B cell (primary cell): ENCODE measurements around the gene OTOGL. TPM values are rescaled to one million over a fixed set of nuclear protein-coding genes. Genes with fewer than 3 reads are reported as not detected.

Experiments
- ATAC-seq: fragments of 200-7000 bp; cut with Tn5 transposase; one replicate; pipeline ENCODE4 v1.10.0; 2021; ENCODE audit warnings: low read depth, mild to moderate bottlenecking, moderate number of reproducible peaks, moderate library complexity
- CTCF ChIA-PET: fragments of 350-600 bp; sonication (Branson Sonifier 250); formaldehyde crosslinking; loops from one replicate; lab custom pipeline; 2021; ENCODE audit warnings: antibody characterized with exemption, inconsistent platforms; lab: Charles Lee
- POLR2A ChIA-PET: fragments of 350-600 bp; sonication (Branson Sonifier 250); formaldehyde crosslinking; loops from one replicate; lab custom pipeline; 2021; ENCODE audit warnings: antibody characterized with exemption; lab: Charles Lee
- DNase-seq: peaks from one replicate; pipeline ENCODE4 v3.0.0; 2013
- H2AFZ ChIP-seq: 2 replicates; pipeline ENCODE4 v1.6.1; 2012; ENCODE audit warnings: mild to moderate bottlenecking, low read depth, low read length; ENCODE audit not compliant: insufficient read depth, poor library complexity, severe bottlenecking
- H3K27ac ChIP-seq, 2 donors: 1 replicate in 1 of 2; 2 replicates in 1 of 2; pipeline ENCODE4 v1.5.1; 2012 to 2013; ENCODE audit warnings: low read length in 2 of 2, mild to moderate bottlenecking in 2 of 2, moderate library complexity in 1 of 2
- H3K27me3 ChIP-seq, 4 experiments: fragments of 200-600 bp in 1 of 4; sonication (generic) in 1 of 4; replicated peaks in 1 of 4; 1 replicate in 2 of 4; 2 replicates in 2 of 4; pipeline versions ENCODE4 v1.6.1 to v1.7.0; 2013 to 2016; ENCODE audit warnings: low read length in 3 of 4, mild to moderate bottlenecking in 2 of 4, mixed read lengths in 1 of 4, moderate library complexity in 1 of 4; ENCODE audit not compliant: insufficient read depth in 4 of 4, control insufficient read depth in 3 of 4; ENCODE audit errors: control extremely low read depth in 1 of 4
- H3K36me3 ChIP-seq, 2 experiments: replicated peaks in 1 of 2; 1 replicate in 1 of 2; 2 replicates in 1 of 2; pipeline versions ENCODE4 v1.6.1 to v1.7.1; 2013; ENCODE audit warnings: low read length in 1 of 2; ENCODE audit not compliant: insufficient read depth in 2 of 2, control insufficient read depth in 1 of 2; ENCODE audit errors: control extremely low read depth in 1 of 2, extremely low read depth in 1 of 2
- H3K4me1 ChIP-seq, 2 donors: fragments of 200-600 bp in 1 of 2; sonication (generic) in 1 of 2; 1 replicate in 1 of 2; 2 replicates in 1 of 2; pipeline versions ENCODE4 v1.5.1 to v1.6.1; 2013 to 2017; ENCODE audit warnings: low read length in 2 of 2; ENCODE audit not compliant: control insufficient read depth in 2 of 2, insufficient read depth in 2 of 2
- H3K4me2 ChIP-seq: replicated peaks from 2 replicates; pipeline ENCODE3; 2012; ENCODE audit warnings: mild to moderate bottlenecking, low read depth, low read length; ENCODE audit not compliant: poor library complexity, severe bottlenecking
- H3K4me3 ChIP-seq, 5 experiments: fragments of 200-600 bp in 1 of 5; sonication (generic) in 1 of 5; 1 replicate in 3 of 5; 2 replicates in 2 of 5; pipeline versions ENCODE4 v1.5.1 to v1.7.0; 2011 to 2016; ENCODE audit warnings: low read length in 4 of 5, mild to moderate bottlenecking in 4 of 5, low read depth in 2 of 5, control low read depth in 1 of 5, moderate library complexity in 1 of 5; ENCODE audit not compliant: insufficient read depth in 1 of 5; ENCODE audit errors: control extremely low read depth in 1 of 5, extremely low read depth in 1 of 5
- H3K79me2 ChIP-seq: fragments of 200-600 bp; sonication (generic); one replicate; pipeline ENCODE4 v1.6.0; 2016; ENCODE audit warnings: low read length; ENCODE audit not compliant: control insufficient read depth, insufficient read depth
- H3K9ac ChIP-seq: fragments of 200-600 bp; sonication (generic); 2 replicates; pipeline ENCODE4 v1.6.1; 2017; ENCODE audit warnings: mild to moderate bottlenecking, low read length, moderate library complexity
- H3K9me3 ChIP-seq, 3 donors: one replicate each; pipeline versions ENCODE4 v1.6.1 to v1.7.1; 2013; ENCODE audit warnings: low read length in 2 of 3; ENCODE audit not compliant: control insufficient read depth in 2 of 3, insufficient read depth in 1 of 3; ENCODE audit errors: control extremely low read depth in 1 of 3
- H4K20me1 ChIP-seq: 2 replicates; pipeline ENCODE4 v1.6.0; 2012; ENCODE audit warnings: mild to moderate bottlenecking, low read length; ENCODE audit not compliant: insufficient read depth, control insufficient read depth, poor library complexity, severe bottlenecking
- H3K27ac Mint-ChIP-seq: one replicate; pipeline ENCODE4 v1.8.0; 2021; ENCODE audit warnings: mixed read lengths
- H3K27me3 Mint-ChIP-seq: one replicate; pipeline ENCODE4 v1.8.0; 2021; ENCODE audit warnings: mixed read lengths
- H3K4me1 Mint-ChIP-seq: one replicate; pipeline ENCODE4 v1.8.0; 2021; ENCODE audit warnings: mixed read lengths
- H3K4me3 Mint-ChIP-seq: one replicate; pipeline ENCODE4 v1.8.0; 2021; ENCODE audit warnings: mixed read lengths
- H3K9me3 Mint-ChIP-seq: one replicate; pipeline ENCODE4 v1.8.0; 2022; ENCODE audit warnings: mixed read lengths; ENCODE audit not compliant: insufficient read depth
- CTCF ChIP-seq: fragments of 200-600 bp; IDR thresholded peaks from one replicate; pipeline ENCODE4 v1.8.0; 2022; ENCODE audit warnings: antibody characterized with exemption, mild to moderate bottlenecking
- EZH2 ChIP-seq: IDR thresholded peaks from 2 replicates; pipeline ENCODE4 v1.6.1; 2012; ENCODE audit warnings: borderline replicate concordance, low read depth, mild to moderate bottlenecking, moderate library complexity, low read length; ENCODE audit not compliant: insufficient read depth, poor library complexity, severe bottlenecking
- WGBS: methylation state at CpG from one replicate; pipeline ENCODE4 v1.1.5; 2013; ENCODE audit warnings: missing lambda C conversion rate; ENCODE audit not compliant: insufficient coverage; 5-methylcytosine and 5-hydroxymethylcytosine counted together
- intact Hi-C: fragments of 100-400 bp; cut with micrococcal nuclease; formaldehyde crosslinking; loops from one replicate; pipeline ENCODE4 v1.10.0; 2022
- polyA plus RNA-seq: library from polyadenylated mRNA; depleted of rRNA; stranded (reverse); fragments of >200 nt; gene quantifications from 2 replicates; pipeline ENCODE4 v1.2.3, GENCODE V29; 2012
- total RNA-seq, 2 donors: library from RNA; stranded (reverse); fragments of 120-200 nt in 1 of 2; gene quantifications; 1 replicate in 1 of 2; 2 replicates in 1 of 2; pipeline versions ENCODE4 v1.2.3 to v1.2.4, GENCODE V29; 2013 to 2022

The OTOGL gene
- total and polyA plus RNA-seq, 2 donors (not counting 1 experiment from before 2014, with no cell fraction given), result not detected

GRCh38 chr12:80317899-80318298, 218.6 kb downstream of the OTOGL start:
- ATAC-seq, result no peak
- Histone ChIP-seq H3K79me2 (no peaks in the 10 kb centered on the region), H3K4me2 (no peak overlapping the region), H3K4me1 (no peaks in the 10 kb centered on the region), H3K9me3 (no peaks in the 10 kb centered on the region), H3K4me3 (no peak overlapping the region), H4K20me1 (no peaks in the 10 kb centered on the region), H3K27me3 (no peaks in the 10 kb centered on the region), H3K9ac (no peak overlapping the region), H3K36me3 (no peaks in the 10 kb centered on the region), H2AFZ (no peak overlapping the region), H3K27ac (no peak overlapping the region)
- no peaks in the 10 kb centered on the region for H3K9me3 Mint-ChIP-seq
- TF ChIP-seq CTCF, result no peak
- TF ChIP-seq EZH2, result no peak
- no peaks in the 10 kb centered on the region for H3K27me3 Mint-ChIP-seq
- DNase-seq, result no peak
- intact Hi-C loops, result no loop called here
- CTCF ChIA-PET, result no interaction called here
- WGBS, result no CpG with 5 or more reads among the region's 1 CpG
- no peaks in the 10 kb centered on the region for H3K4me1 Mint-ChIP-seq
- H3K27ac Mint-ChIP-seq, result no peak overlapping the region
- H3K4me3 Mint-ChIP-seq, result no peak overlapping the region
- POLR2A ChIA-PET, result no interaction called here

- no peaks in the 10 kb centered on the region for H3K27me3 Mint-ChIP-seq
- intact Hi-C loops, result no loop called here
- no peak for DNase-seq
- Histone ChIP-seq H3K4me2 (no peak overlapping the region), H3K9me3 (no peaks in the 10 kb centered on the region), H3K79me2 (no peaks in the 10 kb centered on the region), H3K27me3 (no peaks in the 10 kb centered on the region), H2AFZ (no peak overlapping the region), H4K20me1 (no peaks in the 10 kb centered on the region), H3K4me1 (no peaks in the 10 kb centered on the region), H3K36me3 (no peaks in the 10 kb centered on the region), H3K4me3 (no peak overlapping the region), H3K27ac (no peak overlapping the region), H3K9ac (no peak overlapping the region)
- no peak for TF ChIP-seq CTCF
- ChIA-PET CTCF (no interaction called here), POLR2A (no interaction called here)
- no peaks in the 10 kb centered on the region for H3K9me3 Mint-ChIP-seq
- no peaks in the 10 kb centered on the region for H3K4me1 Mint-ChIP-seq
- H3K27ac Mint-ChIP-seq, result no peak overlapping the region
- no peak overlapping the region for H3K4me3 Mint-ChIP-seq
- no CpG with 5 or more reads among the region's 2 CpGs for WGBS
- no peak for ATAC-seq
Measured at GRCh38 chr12:80320121-80320678, 220.9 kb downstream of the OTOGL start.
